Measurements from ENCODE around the gene ITPR1.
"Not testable (repeated sequence)": the region's sequence is repeated elsewhere in the genome, so short reads cannot be mapped to it uniquely, and the experiment has no call there.

Gene ITPR1

DNA sequence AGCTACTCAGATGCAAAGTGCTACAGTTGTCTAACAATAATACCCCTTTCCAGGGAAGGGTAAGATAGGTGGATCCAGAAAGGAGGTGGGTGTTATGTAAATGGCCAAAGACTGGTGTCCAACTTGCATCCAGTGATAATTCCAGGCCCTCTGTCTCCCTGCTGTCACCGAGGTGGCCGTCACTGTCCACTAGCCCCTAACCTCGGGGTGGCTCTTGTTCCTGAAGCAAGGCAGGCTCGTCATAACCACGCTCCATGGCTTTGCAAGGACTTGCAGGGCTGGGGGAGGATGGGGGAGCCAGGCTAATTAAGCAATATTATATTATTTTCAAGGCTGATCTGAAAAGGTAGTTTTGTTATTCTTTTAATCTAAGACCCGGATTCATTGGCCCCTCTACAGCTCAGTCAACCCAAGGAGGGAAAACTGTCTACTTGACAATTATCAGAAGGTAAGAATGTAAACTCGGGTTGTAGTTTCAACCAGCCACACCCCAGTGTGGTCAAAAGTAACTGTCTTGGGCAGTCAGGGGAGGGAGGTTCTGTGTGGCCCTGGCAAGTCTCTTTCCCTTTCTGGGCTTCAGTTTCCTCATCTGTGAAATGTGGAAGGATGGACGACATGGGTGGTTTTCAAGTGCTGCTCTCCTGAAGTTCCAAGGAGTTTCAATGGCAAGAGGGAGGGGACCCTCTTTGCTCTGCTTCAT, 266.0 kb downstream of the ITPR1 start:
- TF ChIP-seq, protein P1, sequence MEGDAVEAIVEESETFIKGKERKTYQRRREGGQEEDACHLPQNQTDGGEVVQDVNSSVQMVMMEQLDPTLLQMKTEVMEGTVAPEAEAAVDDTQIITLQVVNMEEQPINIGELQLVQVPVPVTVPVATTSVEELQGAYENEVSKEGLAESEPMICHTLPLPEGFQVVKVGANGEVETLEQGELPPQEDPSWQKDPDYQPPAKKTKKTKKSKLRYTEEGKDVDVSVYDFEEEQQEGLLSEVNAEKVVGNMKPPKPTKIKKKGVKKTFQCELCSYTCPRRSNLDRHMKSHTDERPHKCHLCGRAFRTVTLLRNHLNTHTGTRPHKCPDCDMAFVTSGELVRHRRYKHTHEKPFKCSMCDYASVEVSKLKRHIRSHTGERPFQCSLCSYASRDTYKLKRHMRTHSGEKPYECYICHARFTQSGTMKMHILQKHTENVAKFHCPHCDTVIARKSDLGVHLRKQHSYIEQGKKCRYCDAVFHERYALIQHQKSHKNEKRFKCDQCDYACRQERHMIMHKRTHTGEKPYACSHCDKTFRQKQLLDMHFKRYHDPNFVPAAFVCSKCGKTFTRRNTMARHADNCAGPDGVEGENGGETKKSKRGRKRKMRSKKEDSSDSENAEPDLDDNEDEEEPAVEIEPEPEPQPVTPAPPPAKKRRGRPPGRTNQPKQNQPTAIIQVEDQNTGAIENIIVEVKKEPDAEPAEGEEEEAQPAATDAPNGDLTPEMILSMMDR (IDR thresholded peaks at IDR 0.05; ENCODE audit: low read depth, low read length): no peak
- DNase-seq (ENCODE audit: low read depth in 2 of 2): no peak
- no peak overlapping the region for H3K4me3 ChIP-seq (replicated peaks in 1 of 2; ENCODE audit: low read depth in 2 of 2, low read length in 2 of 2)

DNA sequence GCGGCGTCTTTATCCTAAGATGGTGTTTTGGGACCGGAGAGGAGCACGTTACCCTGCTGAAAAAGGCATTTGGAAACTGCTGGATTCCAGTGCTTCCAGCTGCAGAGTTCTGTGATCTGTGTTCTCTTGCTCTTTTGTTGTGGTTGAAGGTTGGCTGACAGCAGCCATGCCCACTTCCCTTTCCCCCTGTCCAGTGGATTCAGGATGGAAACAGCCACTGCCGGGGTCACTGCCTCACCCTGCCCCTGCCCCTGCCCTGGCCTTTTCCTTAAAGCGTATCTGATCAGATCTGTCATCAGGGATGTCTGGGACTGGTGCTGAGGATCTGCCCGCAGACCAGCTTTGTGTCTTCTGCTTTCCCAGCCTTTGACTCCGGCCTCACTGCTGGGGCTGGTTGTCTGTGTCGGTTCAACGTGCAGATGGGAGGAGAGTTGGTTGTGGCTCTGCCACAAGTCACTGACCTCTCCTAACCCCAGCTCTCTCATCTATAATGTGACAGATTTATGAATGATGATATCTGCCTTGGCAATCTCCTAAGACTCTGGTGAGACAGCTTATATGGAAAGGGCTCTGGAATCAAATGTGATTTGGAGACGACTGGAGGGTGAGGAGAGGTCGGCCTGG, 266.7 kb downstream of the ITPR1 start:
- no peak overlapping the region for H3K4me3 ChIP-seq (replicated peaks in 1 of 2; ENCODE audit: low read depth in 2 of 2, low read length in 2 of 2)
- TF ChIP-seq, protein P1 (IDR thresholded peaks at IDR 0.05; ENCODE audit: low read depth, low read length): no peak
- no peak for DNase-seq (ENCODE audit: low read depth in 2 of 2)

DNA sequence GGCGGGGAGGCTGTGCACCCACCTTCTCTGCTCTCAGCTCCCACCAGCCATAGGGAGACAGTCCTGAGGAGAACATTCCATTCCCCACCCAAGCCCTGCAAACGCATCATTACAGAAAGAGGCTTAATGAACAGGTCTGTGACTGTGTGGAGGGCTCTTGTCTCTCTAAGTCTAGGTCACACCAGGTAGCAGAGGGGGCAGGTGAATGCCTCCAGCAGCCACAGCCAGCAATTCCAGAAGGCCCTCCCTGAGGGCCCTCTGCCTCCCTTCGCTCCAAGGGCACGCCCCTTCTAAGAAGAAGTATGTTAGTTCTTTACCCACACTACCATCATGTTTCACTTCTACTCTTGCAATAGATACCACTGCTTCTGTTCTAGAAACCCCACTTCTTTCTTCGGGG, 268.6 kb downstream of the ITPR1 start:
- H3K4me3 ChIP-seq (replicated peaks in 1 of 2; ENCODE audit: low read depth in 2 of 2, low read length in 2 of 2): no peak overlapping the region
- DNase-seq (ENCODE audit: low read depth in 2 of 2): no peak
- TF ChIP-seq, protein P1 (IDR thresholded peaks at IDR 0.05; ENCODE audit: low read depth, low read length): no peak

DNA sequence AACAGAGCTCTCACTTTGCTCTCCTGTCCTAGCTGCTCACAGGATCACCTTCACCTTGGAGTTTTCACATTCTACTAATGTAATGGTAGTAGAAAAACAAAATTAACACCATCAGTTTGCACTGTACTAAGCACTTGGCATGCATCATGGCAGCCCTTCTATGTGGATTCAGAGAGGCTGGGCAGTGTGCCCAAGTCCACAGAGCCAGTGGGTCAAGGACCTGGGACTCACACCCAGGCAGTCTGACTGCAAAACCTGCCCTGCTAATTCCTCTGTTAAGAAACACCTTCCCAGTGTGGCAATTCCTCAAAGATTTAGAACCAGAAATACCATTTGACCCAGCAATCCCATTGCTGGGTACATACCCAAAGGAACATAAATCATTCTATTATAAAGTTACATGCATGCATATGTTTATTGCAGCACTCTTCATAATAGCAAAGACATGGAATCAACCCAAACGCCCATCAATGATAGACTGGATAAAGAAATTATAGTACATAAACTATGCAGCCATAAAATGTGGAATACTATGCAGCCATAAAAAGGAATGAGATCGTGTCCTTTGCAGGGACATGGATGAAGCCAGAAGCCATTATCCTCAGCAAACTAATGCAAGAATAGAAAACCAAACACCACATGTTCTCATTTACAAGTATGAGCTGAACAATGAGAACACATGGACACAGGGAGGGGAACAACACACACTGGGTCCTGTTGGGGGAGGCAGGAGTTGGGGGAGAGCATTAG, 269.5 kb downstream of the ITPR1 start:
- not testable (repeated sequence) for DNase-seq (ENCODE audit: low read depth in 2 of 2); H3K4me3 ChIP-seq (replicated peaks in 1 of 2; ENCODE audit: low read depth in 2 of 2, low read length in 2 of 2)

DNA sequence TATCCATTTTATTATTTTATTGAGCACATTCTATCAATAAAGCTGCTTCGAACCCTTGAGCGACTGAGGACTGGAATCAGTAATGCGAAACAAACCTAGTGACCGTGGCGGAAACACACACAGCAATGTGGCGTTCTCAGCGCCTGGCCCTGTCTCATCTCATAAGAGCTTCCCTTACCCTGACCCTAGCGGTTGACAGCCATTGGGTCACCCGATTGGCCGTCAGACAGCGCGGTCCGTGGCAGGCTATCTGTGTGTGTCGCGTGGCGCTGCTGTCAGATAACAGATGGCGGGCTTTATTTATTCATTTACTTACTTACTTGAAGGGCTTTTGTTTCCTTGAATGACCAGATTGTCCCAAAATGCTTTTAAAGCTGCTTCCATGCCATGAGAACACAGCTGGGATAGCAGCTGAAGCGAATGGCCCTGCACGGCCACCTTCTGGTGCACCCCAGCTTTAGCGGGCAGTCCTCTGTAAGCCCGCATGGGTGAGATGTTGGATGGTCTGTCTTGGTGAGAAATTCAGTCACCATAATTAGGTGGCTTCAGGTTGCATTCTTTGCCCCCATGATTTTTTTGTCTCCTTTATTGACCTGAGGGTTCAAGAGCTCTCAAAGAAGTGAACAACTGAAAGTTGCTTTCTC, 270.6 kb downstream of the ITPR1 start:
- TF ChIP-seq, protein P1 (IDR thresholded peaks at IDR 0.05; ENCODE audit: low read depth, low read length): no peak
- DNase-seq (ENCODE audit: low read depth in 2 of 2): no peak

DNA sequence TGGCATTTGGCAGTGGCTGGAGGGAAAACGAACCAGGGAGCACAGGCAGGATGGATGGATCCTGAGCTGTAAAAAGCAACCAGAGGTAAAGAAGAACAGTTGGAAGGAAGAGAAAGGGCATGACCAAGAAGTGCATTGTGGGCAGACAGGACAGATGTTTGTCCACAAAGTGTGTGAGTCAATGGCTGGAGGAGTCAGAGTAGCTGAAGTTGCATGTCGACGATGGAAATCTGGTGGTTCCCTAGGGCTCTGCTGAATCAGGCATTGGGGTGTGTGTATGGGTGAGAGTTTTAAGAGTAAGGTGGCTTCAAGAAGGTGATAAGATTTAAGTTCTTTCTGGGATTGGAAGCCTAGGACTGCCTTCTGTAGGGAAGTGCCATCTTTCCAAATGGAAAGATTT, 272.1 kb downstream of the ITPR1 start:
- TF ChIP-seq, protein P1 (IDR thresholded peaks at IDR 0.05; ENCODE audit: low read depth, low read length): no peak
- peak in 1 of 2 donors; percentile 62 for DNase-seq (ENCODE audit: low read depth in 2 of 2)
- no peak overlapping the region for H3K4me3 ChIP-seq (replicated peaks in 1 of 2; ENCODE audit: low read depth in 2 of 2, low read length in 2 of 2)

More for the DNA sequence above, 270.6 kb downstream of the ITPR1 start:
- H3K4me3 ChIP-seq (replicated peaks in 1 of 2; ENCODE audit: low read depth in 2 of 2, low read length in 2 of 2): no peak overlapping the region

DNA sequence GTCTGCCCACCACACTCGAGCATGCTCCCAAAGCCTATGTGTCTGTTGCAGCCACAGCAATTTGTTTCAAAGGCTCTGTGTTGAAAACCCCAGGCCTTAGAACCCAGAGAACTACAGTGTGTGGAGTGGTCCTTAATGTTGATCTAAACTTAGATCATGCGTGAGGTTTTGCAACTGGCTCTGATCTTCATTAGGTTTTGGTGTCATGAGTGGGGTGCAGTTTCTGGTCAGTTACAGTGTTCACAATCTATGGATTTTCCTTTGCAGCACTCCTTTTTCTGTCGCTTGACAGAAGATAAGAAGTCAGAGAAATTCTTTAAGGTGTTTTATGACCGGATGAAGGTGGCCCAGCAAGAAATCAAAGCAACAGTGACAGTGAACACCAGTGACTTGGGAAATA, 273.1 kb downstream of the ITPR1 start:
- no peak for DNase-seq (ENCODE audit: low read depth in 2 of 2)
- TF ChIP-seq, protein P1 (IDR thresholded peaks at IDR 0.05; ENCODE audit: low read depth, low read length): no peak

More for the DNA sequence above, 273.1 kb downstream of the ITPR1 start:
- no peak overlapping the region for H3K4me3 ChIP-seq (replicated peaks in 1 of 2; ENCODE audit: low read depth in 2 of 2, low read length in 2 of 2)

All from cardiac fibroblast (primary cell).